Caki2 (cell line): ENCODE measurements around the gene CCDC154. TPM values are rescaled to one million over a fixed set of nuclear protein-coding genes. Genes with fewer than 3 reads are reported as not detected.

Source experiments
- total RNA-seq: library from RNA; depleted of rRNA; stranded (reverse); fragments of >200 nt; shearing (Covaris generic); gene quantifications from 2 replicates; pipeline ENCODE4 v1.2.3, GENCODE V29; 2014; ENCODE audit warnings: low replicate concordance; rRNA removed

Gene CCDC154
- total RNA-seq, 1 experiment from 2014 or later: not detected

Other genes starting within 250 kb of the CCDC154 start
- gene TPSG1, start 219.3 kb downstream of the CCDC154 start, total RNA-seq: not detected in 2 replicates
- gene TPSB2, start 214.4 kb downstream of the CCDC154 start, total RNA-seq: not detected in 2 replicates
- not detected in 2 replicates for gene TPSAB1, start 203.9 kb downstream of the CCDC154 start, total RNA-seq
- gene TPSD1, start 188.5 kb downstream of the CCDC154 start, total RNA-seq: not detected in 2 replicates
- 294 and 312 TPM in 2 replicates for gene UBE2I, start 134.9 kb downstream of the CCDC154 start, total RNA-seq
- gene BAIAP3, start 110.9 kb downstream of the CCDC154 start, total RNA-seq: 4.5 TPM in 2 replicates
- 208 and 278 TPM in 2 replicates for gene TSR3, start 92.7 kb downstream of the CCDC154 start, total RNA-seq
- 81.0 and 93.5 TPM in 2 replicates for gene GNPTG, start 92.6 kb downstream of the CCDC154 start, total RNA-seq
- 40.5 and 46.1 TPM in 2 replicates for gene UNKL, start 29.9 kb downstream of the CCDC154 start, total RNA-seq
- gene UQCC4, start 23.8 kb downstream of the CCDC154 start, total RNA-seq: 51.7 and 72.0 TPM in 2 replicates
- not detected in 2 replicates for gene PERCC1, start 13.5 kb downstream of the CCDC154 start, total RNA-seq
- gene CLCN7, start 30.5 kb upstream of the CCDC154 start, total RNA-seq: 221 and 247 TPM in 2 replicates
- gene PTX4, start 44.4 kb upstream of the CCDC154 start, total RNA-seq: not detected in 2 replicates
- 77.2 and 81.8 TPM in 2 replicates for gene TELO2, start 48.8 kb upstream of the CCDC154 start, total RNA-seq
- not detected in 2 replicates for gene TMEM204, start 89.1 kb upstream of the CCDC154 start, total RNA-seq
- gene IFT140, start 167.5 kb upstream of the CCDC154 start, total RNA-seq: 34.1 and 57.5 TPM in 2 replicates
- 4.1 TPM in 2 replicates for gene CRAMP1, start 167.8 kb upstream of the CCDC154 start, total RNA-seq
- 257 and 290 TPM in 2 replicates for gene JPT2, start 233.7 kb upstream of the CCDC154 start, total RNA-seq